Heart left ventricle (tissue), 13 donors: ENCODE data around the gene ELOVL3.
"Not testable (repeated sequence)": the region's sequence is repeated elsewhere in the genome, so short reads cannot be mapped to it uniquely, and the experiment has no call there.

ENCODE experiments used
- POLR2A ChIP-seq, 2 donors: fragments of 450-650 bp; IDR thresholded peaks; one replicate each; pipeline ENCODE4 v1.6.1; 2017; ENCODE audit warnings: antibody characterized with exemption in 2 of 2, mild to moderate bottlenecking in 2 of 2, moderate library complexity in 2 of 2
- TF ChIP-seq, protein P1 (sequence below), 12 donors: fragments of 200-600 bp; sonication (generic) in 4 of 12; IDR thresholded peaks; one replicate each; pipeline versions ENCODE4 v1.5.0 to v1.8.0; 2018 to 2022; ENCODE audit warnings: antibody characterized with exemption in 12 of 12, mild to moderate bottlenecking in 5 of 12
- donor health status: ischemic (EF 13 %, LVEDD 7.1; RV severe dilation, severe dysfunction).
- donor health status: DM: no; HTN: yes; CAD: no.
- donor health status: DM: no; HTN: no; CAD: no.
- donor health status: ischemic (EF 25% LVEDD 6.9; RV normal size, moderate dysfunction).
- donor health status: ischemic (EF 25% LVEDD 5.7; RV mildly dilated, moderate dysfunction).
- donor health status: ischemic (EF 35%, LVEDD 5.7; RV mildly dilated, moderate dysfunction).
- donor health status: nonischemic (EF 11% LVEDD 7.7; RV severe dilation, severe dysfunction).
- donor health status: DM: yes; HTN: yes; CAD: no.
- donor health status: PGD.
- donor health status: ischemic (EF 29% LVEDD 5.4; RV normal size, mild dysfunction).
- donor health status: nonischemic (EF 23%, LVEDD 6.1; RV moderate dilation, normal function).

DNA sequence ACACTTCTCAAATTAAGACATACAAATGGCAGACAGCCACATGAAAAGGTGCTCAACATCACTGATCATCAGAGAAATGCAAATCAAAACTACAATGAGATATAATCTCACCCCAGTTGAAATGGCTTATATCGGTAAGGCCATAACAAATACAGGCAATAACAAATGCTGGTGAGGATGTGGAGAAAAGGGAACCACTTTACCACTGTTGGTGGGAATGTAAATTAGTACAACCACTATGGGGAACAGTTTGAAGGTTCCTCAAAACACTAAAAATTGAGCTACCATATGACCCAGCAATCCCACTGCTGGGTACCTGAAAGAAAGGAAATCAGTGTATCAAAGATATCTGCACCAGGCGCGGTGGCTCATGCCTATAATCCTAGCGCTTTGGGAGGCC is 12.5 kb upstream of the ELOVL3 start:
- TF ChIP-seq, protein P1, sequence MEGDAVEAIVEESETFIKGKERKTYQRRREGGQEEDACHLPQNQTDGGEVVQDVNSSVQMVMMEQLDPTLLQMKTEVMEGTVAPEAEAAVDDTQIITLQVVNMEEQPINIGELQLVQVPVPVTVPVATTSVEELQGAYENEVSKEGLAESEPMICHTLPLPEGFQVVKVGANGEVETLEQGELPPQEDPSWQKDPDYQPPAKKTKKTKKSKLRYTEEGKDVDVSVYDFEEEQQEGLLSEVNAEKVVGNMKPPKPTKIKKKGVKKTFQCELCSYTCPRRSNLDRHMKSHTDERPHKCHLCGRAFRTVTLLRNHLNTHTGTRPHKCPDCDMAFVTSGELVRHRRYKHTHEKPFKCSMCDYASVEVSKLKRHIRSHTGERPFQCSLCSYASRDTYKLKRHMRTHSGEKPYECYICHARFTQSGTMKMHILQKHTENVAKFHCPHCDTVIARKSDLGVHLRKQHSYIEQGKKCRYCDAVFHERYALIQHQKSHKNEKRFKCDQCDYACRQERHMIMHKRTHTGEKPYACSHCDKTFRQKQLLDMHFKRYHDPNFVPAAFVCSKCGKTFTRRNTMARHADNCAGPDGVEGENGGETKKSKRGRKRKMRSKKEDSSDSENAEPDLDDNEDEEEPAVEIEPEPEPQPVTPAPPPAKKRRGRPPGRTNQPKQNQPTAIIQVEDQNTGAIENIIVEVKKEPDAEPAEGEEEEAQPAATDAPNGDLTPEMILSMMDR (IDR thresholded peaks at IDR 0.05) = not testable (repeated sequence)
- TF ChIP-seq POLR2A (IDR thresholded peaks at IDR 0.05) = not testable (repeated sequence)
